K562 (cell line): Measurements from ENCODE around the gene CCNDBP1. TPM values are rescaled to one million over a fixed set of nuclear protein-coding genes. Genes with fewer than 3 reads are reported as not detected.

Experiments used
- ATAC-seq: fragments of 200-7000 bp; cut with Tn5 transposase; 3 replicates; pipeline ENCODE4 v1.9.1; 2020; ENCODE audit warnings: moderate library complexity
- BruUV-seq: library from RNA; stranded (reverse); fragments of 400-500 nt; replicated peaks from 2 replicates; lab custom pipeline; 2021; lab: Mats Ljungman, UMichigan
- CTCF ChIA-PET: fragments of 300-600 bp; formaldehyde crosslinking; extraction: SDS; loops from one replicate; lab custom pipeline; 2021; ENCODE audit warnings: low intra/inter-chr PET ratio; lab: Yijun Ruan, JAX
- POLR2A ChIA-PET: fragments of 300-600, 350-650 bp; sonication (Branson Sonifier 250); formaldehyde crosslinking; extraction: SDS; loops from one replicate; lab custom pipeline; 2021; ENCODE audit warnings: antibody characterized with exemption, inconsistent platforms; lab: Yijun Ruan, JAX
- DNase-seq, 4 experiments: peaks; one replicate each; pipeline versions ENCODE4 v3.0.0 to v3.0.0-alpha.2; 2011 to 2018; ENCODE audit warnings: low spot score in 3 of 4, mixed read lengths in 3 of 4; ENCODE audit errors: extremely low read depth in 1 of 4
- FAIRE-seq: peaks from 2 replicates; lab custom pipeline; 2011; peaks lifted over from hg19 to GRCh38; lab: Jason Lieb, UNC
- H2AFZ ChIP-seq: 2 replicates; pipeline ENCODE4 v1.6.0; 2011; ENCODE audit warnings: low read depth, low read length, control low read depth, inconsistent platforms
- H3K27ac ChIP-seq: fragments of 200-600 bp; 3 replicates; pipeline ENCODE4 v1.8.0; 2011; ENCODE audit warnings: low read depth, mild to moderate bottlenecking, control low read depth, inconsistent platforms, low read length, moderate library complexity, mixed read lengths; ENCODE audit errors: extremely low read depth
- H3K27me3 ChIP-seq, 2 experiments: fragments of 300-600 bp in 1 of 2; 2 replicates in 1 of 2; 3 replicates in 1 of 2; pipeline versions ENCODE4 v1.6.0 to v1.8.0; 2011; ENCODE audit warnings: inconsistent platforms in 2 of 2, low read length in 2 of 2, mild to moderate bottlenecking in 1 of 2, mixed read lengths in 1 of 2, moderate library complexity in 1 of 2; ENCODE audit not compliant: control insufficient read depth in 2 of 2, insufficient read depth in 2 of 2
- H3K36me3 ChIP-seq: fragments of 300-600 bp; 3 replicates; pipeline ENCODE4 v1.8.0; 2011; ENCODE audit warnings: mild to moderate bottlenecking, low read length, inconsistent platforms; ENCODE audit not compliant: control insufficient read depth, insufficient read depth
- H3K4me1 ChIP-seq, 2 experiments: fragments of 200-600 bp in 1 of 2; replicated peaks in 1 of 2; 2 replicates in 1 of 2; 3 replicates in 1 of 2; pipeline versions ENCODE4 v1.5.1 to v1.8.0; 2011; ENCODE audit warnings: inconsistent platforms in 2 of 2, low read length in 2 of 2, mild to moderate bottlenecking in 1 of 2, mixed read lengths in 1 of 2, moderate library complexity in 1 of 2; ENCODE audit not compliant: control insufficient read depth in 2 of 2, insufficient read depth in 2 of 2
- H3K4me2 ChIP-seq: 2 replicates; pipeline ENCODE4 v1.6.1; 2011; ENCODE audit warnings: low read length, control low read depth, inconsistent platforms, mixed read lengths; ENCODE audit not compliant: insufficient read depth
- H3K4me3 ChIP-seq: fragments of 200-600 bp; sonication (generic), shearing (Covaris generic); 2 replicates; pipeline ENCODE4 v1.5.1; 2016; ENCODE audit warnings: control low read depth, inconsistent platforms
- H3K79me2 ChIP-seq: fragments of 200-600 bp; 3 replicates; pipeline ENCODE4 v1.8.0; 2011; ENCODE audit warnings: low read length, inconsistent platforms; ENCODE audit not compliant: control insufficient read depth, insufficient read depth
- H3K9ac ChIP-seq, 2 experiments: 2 replicates each; pipeline versions ENCODE4 v1.6.0 to v1.6.1; 2011; ENCODE audit warnings: low read depth in 2 of 2, low read length in 2 of 2, control low read depth in 1 of 2, inconsistent platforms in 1 of 2, mild to moderate bottlenecking in 1 of 2, mixed read lengths in 1 of 2; ENCODE audit not compliant: insufficient read depth in 1 of 2
- H3K9me1 ChIP-seq: one replicate; pipeline ENCODE4 v1.6.0; 2011; ENCODE audit warnings: inconsistent platforms, mild to moderate bottlenecking, low read length, moderate library complexity; ENCODE audit not compliant: control insufficient read depth, insufficient read depth
- H3K9me3 ChIP-seq: replicated peaks from 2 replicates; pipeline ENCODE4 v1.5.1; 2011; ENCODE audit warnings: low read depth, low read length, inconsistent platforms; ENCODE audit not compliant: control insufficient read depth, insufficient read depth
- H4K20me1 ChIP-seq: replicated peaks from 2 replicates; pipeline ENCODE4 v1.6.1; 2011; ENCODE audit warnings: low read length, inconsistent platforms, mixed read lengths; ENCODE audit not compliant: control insufficient read depth, insufficient read depth
- CBX2 ChIP-seq: fragments of 200-600 bp; sonication (generic); IDR thresholded peaks from one replicate; pipeline ENCODE4 v1.6.1; 2012; ENCODE audit warnings: mild to moderate bottlenecking, low read length, inconsistent platforms; ENCODE audit not compliant: insufficient read depth, poor library complexity, severe bottlenecking
- CTBP1 ChIP-seq: fragments of 450-650 bp; IDR thresholded peaks from 2 replicates; pipeline ENCODE4 v1.6.1; 2016; ENCODE audit warnings: borderline replicate concordance
- DPF2 ChIP-seq: fragments of 450-650 bp; IDR thresholded peaks from 2 replicates; pipeline ENCODE4 v1.6.1; 2016
- FIP1L1 ChIP-seq: fragments of 200-400 bp; formaldehyde crosslinking; IDR thresholded peaks from 2 replicates; pipeline ENCODE4 v1.6.1; 2018; ENCODE audit warnings: mild to moderate bottlenecking, low read depth, low read length; ENCODE audit not compliant: poor library complexity, severe bottlenecking
- HMG20A ChIP-seq: fragments of 450-650 bp; formaldehyde crosslinking; conservative IDR thresholded peaks from 2 replicates; pipeline ENCODE4 v1.4.0; 2020; ENCODE audit warnings: mild to moderate bottlenecking, mixed read lengths
- JUND ChIP-seq, 2 experiments: IDR thresholded peaks; 2 replicates in 1 of 2; 3 replicates in 1 of 2; pipeline ENCODE4 v1.6.1; 2011; ENCODE audit warnings: borderline replicate concordance in 2 of 2, low read depth in 2 of 2, low read length in 2 of 2, improper control_type of control experiment in 1 of 2, missing biosample characterization in 1 of 2, missing genetic modification characterization in 1 of 2, missing genetic modification reagents in 1 of 2
- MNT ChIP-seq, 2 experiments: fragments of 450-650 bp; conservative IDR thresholded peaks; 2 replicates each; pipeline ENCODE4 v1.6.1; 2017; ENCODE audit warnings: mild to moderate bottlenecking in 2 of 2, moderate library complexity in 2 of 2
- TCF7 ChIP-seq: sonication (generic); IDR thresholded peaks from 2 replicates; pipeline ENCODE4 v1.6.1; 2016; ENCODE audit warnings: antibody characterized with exemption, borderline replicate concordance
- TOE1 ChIP-seq, 2 experiments: fragments of 450-650 bp in 1 of 2; sonication (generic) in 1 of 2; formaldehyde crosslinking in 1 of 2; IDR thresholded peaks; 2 replicates each; pipeline versions ENCODE4 v1.7.1 to v1.8.0; 2016 to 2022; ENCODE audit warnings: borderline replicate concordance in 2 of 2, mild to moderate bottlenecking in 2 of 2, antibody characterized with exemption in 1 of 2, inconsistent platforms in 1 of 2, low read depth in 1 of 2, missing genetic modification reagents in 1 of 2, moderate library complexity in 1 of 2
- TSC22D4 ChIP-seq: fragments of 450-650 bp; IDR thresholded peaks from 2 replicates; pipeline ENCODE4 v1.6.1; 2016; ENCODE audit warnings: missing genetic modification characterization, missing biosample characterization, control low read depth
- ZHX1 ChIP-seq: fragments of 150-350 bp; conservative IDR thresholded peaks from 2 replicates; pipeline ENCODE4 v1.6.1; 2014; ENCODE audit warnings: low read length
- ZNF41 ChIP-seq: fragments of 250-450 bp; sonication (Bioruptor Pico); conservative IDR thresholded peaks from 2 replicates; pipeline ENCODE4 v1.4.0; 2020; ENCODE audit warnings: mild to moderate bottlenecking
- ZNF764 ChIP-seq: fragments of 250-450 bp; sonication (Bioruptor Pico); IDR thresholded peaks from 2 replicates; pipeline ENCODE4 v1.4.0; 2020; ENCODE audit warnings: low read depth, mild to moderate bottlenecking, moderate library complexity
- WGBS: fragments of 100-300 bp; shearing (Covaris generic); methylation state at CpG from one replicate; pipeline ENCODE4 v1.1.6; 2016; ENCODE audit warnings: low coverage, mixed read lengths; ENCODE audit not compliant: insufficient coverage; ENCODE audit errors: missing lambda C conversion rate; 5-methylcytosine and 5-hydroxymethylcytosine counted together
- in situ Hi-C: fragments of 300-500 bp; cut with MboI; formaldehyde crosslinking; loops from 4 replicates; pipeline ENCODE4 v1.15.0; 2018; ENCODE audit warnings: inconsistent platforms, mixed read lengths
- intact Hi-C: fragments of 100-400 bp; cut with micrococcal nuclease; formaldehyde crosslinking; loops from 2 replicates; pipeline ENCODE4 v1.14.2; 2022
- polyA plus RNA-seq, 8 experiments: library from polyadenylated mRNA; depleted of rRNA in 4 of 8; stranded (reverse) in 5 of 8; unstranded in 3 of 8; fragments of >200 nt; fragmentation: Nextera tagmentation in 2 of 8; fragmentation: Illumina TruSeq in 1 of 8; extraction: Ambion mirVana in 2 of 8; extraction: Trizol in 1 of 8; gene quantifications; 2 replicates each; pipeline versions ENCODE4 v1.2.1 to v1.2.3, GENCODE V29; 2011 to 2014; ENCODE audit warnings: inconsistent platforms in 1 of 8, missing spikeins in 1 of 8
- total RNA-seq, 7 experiments: library from RNA; depleted of rRNA in 6 of 7; stranded (reverse); fragments of >200 nt in 6 of 7; fragmentation: Illumina TruSeq in 2 of 7; extraction: Trizol in 2 of 7; gene quantifications; 2 replicates each; pipeline versions ENCODE4 v1.2.1 to v1.2.3, GENCODE V29; 2011 to 2021; ENCODE audit warnings: low replicate concordance in 1 of 7
- TF ChIP-seq, protein P1 (sequence below): fragments of 450-650 bp; formaldehyde crosslinking; IDR thresholded peaks from 2 replicates; pipeline ENCODE4 v1.4.0; 2020; ENCODE audit warnings: mild to moderate bottlenecking

The CCNDBP1 gene
- total and polyA plus RNA-seq, 9 of the 15 experiments (the other 6 are each of a cell fraction or from before 2014, with no cell fraction given) = 37.0 to 111 (median 55.5) TPM

GRCh38 chr15:43214592-43215295, 29.5 kb downstream of the CCNDBP1 start (continued):
- TF ChIP-seq, protein P1, sequence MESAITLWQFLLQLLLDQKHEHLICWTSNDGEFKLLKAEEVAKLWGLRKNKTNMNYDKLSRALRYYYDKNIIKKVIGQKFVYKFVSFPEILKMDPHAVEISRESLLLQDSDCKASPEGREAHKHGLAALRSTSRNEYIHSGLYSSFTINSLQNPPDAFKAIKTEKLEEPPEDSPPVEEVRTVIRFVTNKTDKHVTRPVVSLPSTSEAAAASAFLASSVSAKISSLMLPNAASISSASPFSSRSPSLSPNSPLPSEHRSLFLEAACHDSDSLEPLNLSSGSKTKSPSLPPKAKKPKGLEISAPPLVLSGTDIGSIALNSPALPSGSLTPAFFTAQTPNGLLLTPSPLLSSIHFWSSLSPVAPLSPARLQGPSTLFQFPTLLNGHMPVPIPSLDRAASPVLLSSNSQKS (CRISPR knock-in tag) = no peak
- TF ChIP-seq JUND (IDR thresholded peaks at IDR 0.05; ENCODE audit: borderline replicate concordance, low read depth, low read length) (no peak), JUND (tag; IDR thresholded peaks at IDR 0.05; ENCODE audit: borderline replicate concordance, low read depth, low read length) (no peak), ZNF764 (no peak)
- TF ChIP-seq, all 486 proteins: peak for 0

- 74% methylated on average over 5 of the region's 7 CpGs for WGBS
- no peak overlapping the region for H3K27ac ChIP-seq
- H3K4me3 ChIP-seq = no peak overlapping the region
- no peaks in the 10 kb centered on the region for H4K20me1 ChIP-seq
- ATAC-seq (no peak), DNase-seq (no peak), FAIRE-seq (no peak)
- H3K27me3 ChIP-seq = no peaks in the 10 kb centered on the region
- H2AFZ ChIP-seq = no peak overlapping the region
- in situ Hi-C loops (no loop called here), intact Hi-C loops (no loop called here)
- ChIA-PET POLR2A (interaction anchor here (0.9 to 1.5 kb wide), 3 partner anchors 10 to 77 kb away, joined by 3 to 7 read pairs (median 5); no protein-coding TSS in a partner anchor), CTCF (no interaction called here)
- H3K9me3 ChIP-seq = no peaks in the 10 kb centered on the region; the same call in 1 of the 2 replicates
- 0 out of 4 replicates have a peak overlapping the region, but pooled peaks of 1 of the 2 experiments have one; percentile 46 for H3K9ac ChIP-seq
- no peaks in the 10 kb centered on the region for H3K79me2 ChIP-seq
- H3K4me1 ChIP-seq = peaks cover 21 to 27% of the 10 kb centered on the region in 2 experiments; a peak in 4 of 5 replicates
- H3K36me3 ChIP-seq = no peaks in the 10 kb centered on the region
- BruUV-seq = no TSS peak
- H3K4me2 ChIP-seq = no peak overlapping the region
- no peaks in the 10 kb centered on the region for H3K9me1 ChIP-seq
- TF ChIP-seq CTBP1 (no peak), FIP1L1 (no peak), MNT (conservative IDR thresholded peaks at IDR 0.05) (no peak), CBX2 (no peak), HMG20A (CRISPR knock-in tag) (no peak), ZHX1 (no peak), TCF7 (no peak), ZNF41 (CRISPR knock-in tag) (no peak), DPF2 (no peak), TOE1 (IDR thresholded peaks at IDR 0.05; ENCODE audit: borderline replicate concordance) (no peak), TOE1 (CRISPR knock-in tag; IDR thresholded peaks at IDR 0.05; ENCODE audit: borderline replicate concordance, low read depth) (no peak), TSC22D4 (tag) (no peak)
Observed at GRCh38 chr15:43215961-43216360, 30.8 kb downstream of the CCNDBP1 start.
